Measurements from ENCODE around the gene CXCL12.

The CXCL12 gene

DNA sequence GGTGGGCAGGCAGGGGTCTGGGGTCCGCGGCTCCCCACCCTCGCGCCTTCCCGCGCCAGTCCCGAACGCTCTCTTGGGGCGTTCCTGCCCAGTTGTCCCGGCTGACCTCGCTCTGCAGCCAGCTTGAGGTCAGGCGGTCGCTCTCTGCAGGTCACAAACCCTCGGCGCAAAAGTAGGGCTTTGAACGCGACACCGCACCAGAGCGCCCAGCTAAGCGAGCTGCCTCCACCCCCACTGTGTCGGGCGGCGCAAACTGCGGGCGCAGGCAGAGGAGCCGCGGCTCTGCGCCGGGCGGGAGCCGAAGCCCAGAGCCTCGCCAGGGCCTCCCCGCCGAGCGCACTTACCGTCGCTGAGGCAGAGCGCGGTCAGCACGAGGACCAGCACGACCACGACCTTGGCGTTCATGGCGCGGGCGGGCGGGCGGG is 284 bp downstream of the CXCL12 start:
- DNase-seq (ENCODE audit: low read depth), result no peak

GRCh38 chr10:44383749-44384600 is 922 bp downstream of the CXCL12 start:
- DNase-seq (ENCODE audit: low read depth), result no peak

DNA sequence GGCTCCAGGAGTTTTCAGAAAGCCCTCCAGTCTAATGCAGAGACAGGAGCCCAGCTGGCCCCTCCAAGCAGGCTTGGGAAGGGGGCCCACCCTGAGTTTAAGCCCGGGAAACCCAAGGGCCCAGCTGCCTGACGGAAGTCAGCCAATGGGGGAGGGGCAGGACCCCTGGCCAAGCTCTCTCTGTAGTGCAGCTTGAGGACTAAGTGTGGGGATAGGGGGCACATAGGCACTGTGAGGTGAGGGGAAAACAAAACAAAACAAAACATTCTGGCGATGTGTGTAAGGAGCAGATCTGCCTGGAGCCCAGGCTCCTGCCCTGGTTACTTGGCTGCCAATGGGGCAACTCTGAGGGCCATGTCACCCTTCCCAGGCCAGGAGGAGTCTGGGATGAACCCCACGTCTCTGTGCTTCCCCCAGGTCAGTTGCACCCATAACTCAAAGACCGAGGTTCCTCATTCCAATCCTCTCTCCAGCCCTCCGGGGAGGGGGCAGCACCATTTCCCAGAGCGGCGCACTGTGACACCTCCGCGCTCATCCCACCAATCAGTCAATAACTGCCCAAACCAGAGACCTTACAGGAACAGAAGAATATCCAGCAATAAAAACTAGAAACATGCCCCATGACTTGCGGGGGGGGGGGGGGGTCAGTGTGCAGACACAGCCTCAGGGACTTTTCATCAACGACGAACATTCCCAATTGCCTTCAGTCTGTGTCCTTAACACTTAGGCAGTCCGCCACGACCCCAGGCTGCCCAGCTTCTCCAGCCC is 1.7 kb downstream of the CXCL12 start:
- DNase-seq (ENCODE audit: low read depth), result no peak

DNA sequence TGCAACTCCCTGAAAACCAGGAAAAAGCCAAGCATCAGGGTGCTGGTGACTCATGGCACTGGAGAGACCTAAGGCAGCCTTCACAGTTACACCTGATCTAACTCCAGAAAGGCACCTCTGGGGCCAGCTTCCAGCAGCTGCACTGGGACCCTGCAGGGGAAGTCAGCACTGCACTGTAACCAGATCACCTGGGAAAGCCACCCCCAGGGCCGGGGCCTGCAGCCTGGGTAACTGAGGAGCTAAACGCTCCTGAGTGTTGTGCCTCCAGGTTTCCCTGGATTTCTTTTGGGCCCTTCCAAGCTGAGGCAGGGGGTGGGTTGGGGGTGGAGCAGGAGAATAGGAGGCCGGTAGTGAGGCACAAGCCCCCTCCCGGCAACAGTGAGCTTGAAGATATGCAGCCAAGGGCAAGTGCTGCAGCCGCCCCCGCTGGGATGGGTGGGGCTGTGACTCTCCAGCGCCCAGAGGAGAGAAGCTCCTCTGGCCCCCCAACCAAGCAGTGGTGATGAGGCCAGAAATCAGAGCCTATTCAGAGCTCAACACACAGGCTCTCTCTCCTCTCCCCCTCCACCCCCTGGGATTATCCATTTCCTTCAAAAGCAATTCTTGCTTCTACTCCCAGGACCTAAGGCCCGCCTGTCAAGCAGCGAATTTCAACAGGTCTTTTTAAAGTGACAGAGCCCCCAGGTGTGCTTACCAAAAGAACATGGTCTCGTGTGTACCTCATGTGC is 2.6 kb downstream of the CXCL12 start:
- no peak for DNase-seq (ENCODE audit: low read depth)

DNA sequence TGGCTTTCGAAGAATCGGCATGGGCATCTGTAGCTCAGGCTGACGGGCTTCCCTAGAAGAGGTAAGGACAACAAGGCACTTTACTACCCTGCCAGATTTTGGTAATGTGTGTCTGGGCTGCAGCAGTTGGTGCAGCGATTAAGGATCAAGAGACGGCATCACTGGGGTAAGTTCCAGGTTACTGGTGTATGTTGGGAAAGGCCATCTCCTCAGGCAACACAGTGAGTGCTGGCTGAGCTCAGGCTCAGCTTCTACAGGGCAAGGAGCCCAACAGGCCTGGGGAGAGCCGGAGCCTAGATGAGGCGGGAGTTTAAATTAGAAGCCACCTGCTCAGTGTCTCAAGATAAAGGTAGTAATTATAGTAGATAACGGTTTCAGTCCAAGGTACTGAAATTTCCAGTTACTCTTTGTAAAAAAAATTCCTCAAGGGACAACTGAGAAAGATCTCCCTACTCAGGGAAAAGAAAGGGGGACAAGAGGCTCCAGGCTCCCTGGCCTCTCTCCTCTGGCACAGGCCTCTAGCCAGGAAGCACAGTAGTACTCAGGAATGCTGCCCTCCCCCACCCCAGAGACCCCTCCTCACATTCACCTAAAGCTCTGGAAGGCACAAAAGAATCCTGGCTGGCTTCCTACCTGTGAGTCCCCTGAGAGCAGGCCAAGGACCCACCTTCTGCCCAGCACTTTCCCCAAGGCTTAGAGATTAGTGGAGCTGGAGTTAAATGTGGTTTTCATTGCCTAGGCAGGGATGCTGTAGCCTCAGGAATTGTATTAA is 3.9 kb downstream of the CXCL12 start:
- no peak for DNase-seq (ENCODE audit: low read depth)

DNA sequence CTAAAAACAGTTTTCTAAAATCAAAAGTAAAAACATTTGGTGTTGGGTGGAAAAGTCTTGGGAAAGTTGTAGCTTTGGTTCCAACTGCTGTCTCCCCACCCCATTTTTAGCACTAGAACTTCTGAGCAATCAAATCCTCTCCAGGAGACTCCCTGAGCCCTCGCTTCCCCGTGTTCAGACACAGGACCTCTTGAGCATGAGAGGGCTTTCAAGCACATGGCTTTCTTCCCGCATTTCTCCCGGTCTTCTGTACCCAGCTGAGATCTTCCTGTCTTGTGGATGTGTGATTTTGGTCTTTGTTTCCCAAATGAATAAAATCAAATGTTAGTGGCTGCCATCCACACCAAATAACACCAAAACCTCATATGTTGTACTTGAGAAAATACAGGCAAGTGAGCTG is 5.0 kb downstream of the CXCL12 start:
- no peak for DNase-seq (ENCODE audit: low read depth)

DNA sequence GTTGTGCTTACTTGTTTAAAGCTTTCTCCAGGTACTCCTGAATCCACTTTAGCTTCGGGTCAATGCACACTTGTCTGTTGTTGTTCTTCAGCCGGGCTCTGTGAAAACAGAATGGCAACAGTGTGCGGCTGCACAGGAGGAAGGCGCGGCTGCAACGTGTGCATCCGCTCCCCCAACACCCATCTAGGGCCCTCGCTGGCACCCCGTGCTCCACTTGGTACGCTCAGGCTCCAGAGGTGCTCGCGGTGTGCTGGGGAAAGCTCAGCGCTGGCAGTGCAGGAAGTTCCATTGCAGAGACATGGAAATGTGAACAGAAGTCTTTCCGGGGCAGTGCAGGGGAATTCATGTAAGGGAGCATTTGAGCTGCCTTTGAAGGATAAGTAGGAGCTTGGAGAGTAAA is 6.3 kb downstream of the CXCL12 start:
- no peak for DNase-seq (ENCODE audit: low read depth)

DNA sequence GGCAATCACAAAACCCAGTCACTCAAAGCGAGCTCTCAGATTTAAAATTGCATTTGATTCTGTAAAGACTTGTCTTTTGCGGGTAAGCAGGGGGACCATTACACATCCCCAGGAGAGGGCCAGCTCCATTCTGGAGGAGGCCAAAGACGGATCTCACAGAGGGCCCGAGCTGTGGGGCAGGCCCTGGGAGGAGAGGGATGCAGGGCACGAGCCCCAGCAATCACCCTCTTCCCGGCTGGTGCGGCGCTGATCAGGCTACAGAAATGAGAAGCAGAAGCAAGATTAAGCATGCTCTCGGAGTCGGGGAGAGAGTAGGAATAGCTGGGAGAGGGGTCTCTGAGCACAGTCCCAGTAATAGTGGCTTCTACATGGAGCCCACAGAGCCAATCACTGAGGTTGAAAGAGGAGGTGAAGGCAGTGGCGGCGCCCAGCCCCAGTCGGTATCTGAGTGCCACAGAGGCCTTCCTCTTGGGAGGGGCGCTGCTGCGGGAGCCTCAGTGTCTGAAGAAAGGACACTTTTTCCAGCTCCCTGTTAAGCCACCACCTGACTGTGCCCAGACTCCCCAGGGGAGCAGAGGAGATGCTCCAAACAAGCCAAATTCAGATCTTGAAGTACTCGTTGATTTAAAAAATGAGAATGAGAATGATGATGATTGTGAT is 7.1 kb downstream of the CXCL12 start:
- no peak for DNase-seq (ENCODE audit: low read depth)

GRCh38 chr10:44376472-44377099 is 8.3 kb downstream of the CXCL12 start:
- DNase-seq (ENCODE audit: low read depth), result no peak

- DNase-seq (ENCODE audit: low read depth), result no peak
Measured at GRCh38 chr10:44374155-44374554, 10.7 kb downstream of the CXCL12 start.

DNA sequence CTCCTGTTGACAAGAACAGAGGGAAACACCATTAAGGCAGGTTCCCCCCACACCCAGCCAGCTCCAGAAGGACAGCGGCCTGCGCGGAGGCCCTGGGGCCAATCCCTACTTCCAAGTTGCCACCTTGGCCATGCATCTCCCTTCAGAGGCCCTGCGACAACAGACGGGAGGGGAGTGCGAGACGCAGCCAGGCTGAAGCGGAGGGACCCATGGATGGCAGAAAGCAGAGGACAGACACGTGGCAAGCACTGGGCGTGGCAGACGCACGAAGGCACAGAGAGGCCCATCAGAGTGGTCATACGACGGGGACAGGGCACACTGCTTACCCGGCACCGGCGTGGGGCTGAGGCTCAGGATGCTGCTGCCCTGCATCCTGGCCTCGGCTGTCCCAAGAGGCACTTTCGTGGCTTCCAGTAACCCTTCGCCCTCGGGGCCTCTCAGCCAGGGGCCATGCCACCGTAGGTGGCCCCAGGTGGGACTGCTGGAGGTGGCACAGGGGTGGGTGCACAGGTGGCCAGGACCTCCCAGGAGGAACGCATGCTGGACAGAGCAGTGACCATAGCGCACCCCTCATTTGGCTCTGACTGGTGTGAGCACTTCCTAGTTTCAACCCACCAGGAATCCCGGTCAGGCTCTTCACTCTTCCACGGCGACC is 11.4 kb downstream of the CXCL12 start:
- DNase-seq (ENCODE audit: low read depth), result no peak

DNA sequence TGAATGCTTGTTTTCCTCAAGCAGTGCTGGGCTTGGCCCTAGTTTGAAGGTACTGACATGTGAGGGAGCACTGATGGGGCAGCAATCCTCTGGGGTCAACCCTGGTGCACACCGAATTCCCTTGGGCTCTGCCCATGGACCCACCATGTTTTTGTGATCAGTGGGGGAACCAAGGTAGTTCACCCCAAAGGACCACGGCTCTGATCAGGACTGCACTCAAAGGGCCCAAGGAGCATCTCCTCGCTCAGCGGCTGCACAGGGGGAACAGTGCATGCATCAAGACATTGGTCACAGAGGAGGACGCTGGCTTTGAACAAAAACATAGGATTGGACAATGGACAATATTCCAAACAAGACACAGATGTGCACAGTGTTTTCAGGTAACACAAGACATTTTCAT is 12.7 kb downstream of the CXCL12 start:
- DNase-seq (ENCODE audit: low read depth), result no peak

DNA sequence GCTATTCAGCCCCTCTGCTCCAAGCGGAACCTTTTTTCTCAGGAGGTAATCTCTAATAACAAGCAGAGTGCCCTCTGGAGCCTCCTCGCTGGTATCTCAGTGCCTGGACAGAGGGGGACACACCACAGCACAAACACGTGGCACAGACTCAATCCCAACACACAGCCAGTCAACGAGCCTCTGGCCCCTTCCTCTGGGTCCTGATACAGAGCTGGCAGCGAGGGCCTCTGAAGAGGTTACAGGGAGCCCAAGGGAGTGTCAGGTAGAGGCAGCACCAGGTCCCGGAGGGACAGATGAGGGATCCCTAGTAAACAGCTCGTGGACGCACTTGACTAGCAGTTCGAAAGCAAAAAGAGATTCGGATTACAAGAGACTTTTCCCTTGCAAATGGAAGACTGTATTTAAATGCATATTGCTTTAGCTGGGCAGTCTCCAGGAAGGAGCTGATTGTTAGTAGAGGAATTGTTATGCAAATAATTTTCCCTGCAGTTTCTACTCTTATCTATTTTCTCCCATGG is 14.1 kb downstream of the CXCL12 start:
- no peak for DNase-seq (ENCODE audit: low read depth)

DNA sequence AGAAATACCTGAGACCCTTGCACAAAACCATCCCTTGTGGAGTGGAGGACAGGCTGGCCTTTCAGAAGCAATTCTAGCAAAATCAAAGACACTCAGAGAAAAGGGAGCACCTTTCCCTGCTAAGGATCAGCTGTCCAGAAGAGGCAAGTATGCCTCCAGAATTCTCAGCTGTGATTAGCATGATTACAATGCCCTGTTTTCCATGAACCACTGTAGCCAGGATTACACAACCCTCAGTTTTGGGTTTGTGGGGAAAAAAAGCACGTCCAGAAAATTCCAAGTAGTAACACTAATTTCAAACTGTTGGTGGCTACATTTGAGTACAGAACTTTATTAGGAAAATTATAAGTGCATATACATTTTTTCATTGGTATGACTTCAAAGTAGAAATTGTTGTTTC is 15.0 kb downstream of the CXCL12 start:
- no peak for DNase-seq (ENCODE audit: low read depth)

- no peak for DNase-seq (ENCODE audit: low read depth)
Measured at GRCh38 chr10:44369296-44369695, 15.6 kb downstream of the CXCL12 start.

- no peak for DNase-seq (ENCODE audit: low read depth)
Measured at GRCh38 chr10:44368637-44369036, 16.3 kb downstream of the CXCL12 start.

DNA sequence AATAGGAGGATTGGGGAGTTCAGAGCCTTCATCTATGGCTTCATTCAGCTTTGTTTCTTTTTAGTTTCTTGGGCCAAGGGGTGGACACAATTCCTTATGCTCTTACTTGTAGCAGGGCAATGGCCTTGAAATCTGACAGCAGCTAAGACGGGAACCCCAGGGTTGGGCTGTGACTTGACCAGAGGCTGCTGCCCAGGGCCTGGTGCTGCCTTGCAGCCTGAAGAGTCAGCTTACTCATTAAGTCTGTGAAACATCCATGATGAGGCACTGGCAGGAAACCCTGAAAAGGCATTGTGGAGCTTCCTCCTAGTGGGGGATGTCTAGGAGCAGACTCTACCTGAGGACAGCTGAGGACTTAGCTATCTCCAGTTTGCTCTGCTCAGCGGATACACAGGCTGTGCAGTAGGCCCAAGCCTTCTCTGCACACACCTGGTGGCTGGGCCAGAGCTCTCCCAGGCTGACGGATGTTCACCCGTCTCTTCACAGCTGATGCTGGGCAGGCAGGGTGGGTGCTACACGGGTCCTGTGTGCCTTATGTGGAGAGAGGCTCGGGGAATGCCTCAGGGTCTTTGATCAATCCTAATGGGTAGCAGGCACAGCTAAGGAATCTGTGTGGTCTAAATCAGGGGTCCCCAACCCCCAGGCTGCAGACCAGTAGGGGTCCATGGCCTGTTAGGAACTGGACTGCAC is 17.8 kb downstream of the CXCL12 start:
- no peak for DNase-seq (ENCODE audit: low read depth)

DNA sequence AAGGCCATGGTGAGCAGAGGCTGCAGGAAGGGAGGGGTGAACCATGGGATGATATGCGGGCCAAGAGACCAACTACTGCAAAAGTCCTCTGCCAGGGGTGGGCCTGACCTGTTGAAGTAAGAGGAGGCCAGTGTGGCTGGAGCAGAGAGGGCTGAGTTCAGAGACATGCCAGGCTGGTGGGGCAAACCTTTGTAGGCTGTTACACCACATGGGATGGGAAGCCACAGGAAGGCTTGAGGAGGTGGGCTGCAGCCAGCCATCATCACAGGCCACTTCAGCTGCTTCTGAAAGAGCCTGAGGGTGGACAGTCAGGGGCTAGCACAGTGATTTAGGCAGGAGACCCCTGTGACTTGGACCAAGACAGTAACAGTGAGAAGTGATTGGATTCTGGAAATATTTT is 20.3 kb downstream of the CXCL12 start:
- no peak for DNase-seq (ENCODE audit: low read depth)

DNA sequence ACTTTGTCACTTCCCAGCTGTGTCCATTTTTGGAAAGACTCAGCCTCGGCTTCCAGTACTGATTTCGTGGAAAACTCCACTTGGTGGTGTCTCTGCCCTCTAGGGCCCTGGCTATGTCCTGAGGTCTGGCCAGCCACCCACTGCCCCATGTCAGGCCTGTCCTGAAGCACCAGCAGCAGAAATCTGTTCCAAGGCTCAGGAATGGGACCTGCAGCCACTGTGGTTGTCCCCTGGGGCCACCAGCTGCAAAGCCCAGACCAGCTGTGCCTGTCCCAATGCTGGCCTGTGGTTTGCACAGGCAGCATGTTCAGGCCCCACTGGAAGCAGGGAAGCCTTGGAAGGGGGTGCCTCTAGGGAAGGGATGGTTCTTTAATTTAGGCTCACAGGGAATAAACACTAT is 21.2 kb downstream of the CXCL12 start:
- no peak for DNase-seq (ENCODE audit: low read depth)
